ENCODE results near the gene MPG.

DNA sequence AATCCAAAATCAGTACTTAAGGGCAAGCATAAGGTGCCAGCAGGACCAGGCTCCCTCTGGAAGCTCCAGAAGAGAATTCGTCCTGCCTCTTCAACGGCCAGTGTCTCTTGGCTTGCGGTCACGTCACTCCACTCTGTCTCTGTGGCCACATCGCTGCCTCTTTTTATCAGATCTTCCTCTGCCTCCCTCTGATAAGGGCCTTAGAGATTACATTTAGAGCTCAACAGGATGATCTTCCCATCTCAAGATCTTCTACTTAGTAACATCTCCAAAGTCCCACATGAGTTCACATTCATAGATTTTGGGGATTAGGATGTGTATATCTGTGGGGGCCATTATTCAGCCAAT lies 16.9 kb downstream of the MPG start:
- TF ChIP-seq, protein P1, sequence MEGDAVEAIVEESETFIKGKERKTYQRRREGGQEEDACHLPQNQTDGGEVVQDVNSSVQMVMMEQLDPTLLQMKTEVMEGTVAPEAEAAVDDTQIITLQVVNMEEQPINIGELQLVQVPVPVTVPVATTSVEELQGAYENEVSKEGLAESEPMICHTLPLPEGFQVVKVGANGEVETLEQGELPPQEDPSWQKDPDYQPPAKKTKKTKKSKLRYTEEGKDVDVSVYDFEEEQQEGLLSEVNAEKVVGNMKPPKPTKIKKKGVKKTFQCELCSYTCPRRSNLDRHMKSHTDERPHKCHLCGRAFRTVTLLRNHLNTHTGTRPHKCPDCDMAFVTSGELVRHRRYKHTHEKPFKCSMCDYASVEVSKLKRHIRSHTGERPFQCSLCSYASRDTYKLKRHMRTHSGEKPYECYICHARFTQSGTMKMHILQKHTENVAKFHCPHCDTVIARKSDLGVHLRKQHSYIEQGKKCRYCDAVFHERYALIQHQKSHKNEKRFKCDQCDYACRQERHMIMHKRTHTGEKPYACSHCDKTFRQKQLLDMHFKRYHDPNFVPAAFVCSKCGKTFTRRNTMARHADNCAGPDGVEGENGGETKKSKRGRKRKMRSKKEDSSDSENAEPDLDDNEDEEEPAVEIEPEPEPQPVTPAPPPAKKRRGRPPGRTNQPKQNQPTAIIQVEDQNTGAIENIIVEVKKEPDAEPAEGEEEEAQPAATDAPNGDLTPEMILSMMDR (conservative IDR thresholded peaks at IDR 0.05; ENCODE audit: low read depth in 2 of 2) = no peak
- TF ChIP-seq, protein P2, sequence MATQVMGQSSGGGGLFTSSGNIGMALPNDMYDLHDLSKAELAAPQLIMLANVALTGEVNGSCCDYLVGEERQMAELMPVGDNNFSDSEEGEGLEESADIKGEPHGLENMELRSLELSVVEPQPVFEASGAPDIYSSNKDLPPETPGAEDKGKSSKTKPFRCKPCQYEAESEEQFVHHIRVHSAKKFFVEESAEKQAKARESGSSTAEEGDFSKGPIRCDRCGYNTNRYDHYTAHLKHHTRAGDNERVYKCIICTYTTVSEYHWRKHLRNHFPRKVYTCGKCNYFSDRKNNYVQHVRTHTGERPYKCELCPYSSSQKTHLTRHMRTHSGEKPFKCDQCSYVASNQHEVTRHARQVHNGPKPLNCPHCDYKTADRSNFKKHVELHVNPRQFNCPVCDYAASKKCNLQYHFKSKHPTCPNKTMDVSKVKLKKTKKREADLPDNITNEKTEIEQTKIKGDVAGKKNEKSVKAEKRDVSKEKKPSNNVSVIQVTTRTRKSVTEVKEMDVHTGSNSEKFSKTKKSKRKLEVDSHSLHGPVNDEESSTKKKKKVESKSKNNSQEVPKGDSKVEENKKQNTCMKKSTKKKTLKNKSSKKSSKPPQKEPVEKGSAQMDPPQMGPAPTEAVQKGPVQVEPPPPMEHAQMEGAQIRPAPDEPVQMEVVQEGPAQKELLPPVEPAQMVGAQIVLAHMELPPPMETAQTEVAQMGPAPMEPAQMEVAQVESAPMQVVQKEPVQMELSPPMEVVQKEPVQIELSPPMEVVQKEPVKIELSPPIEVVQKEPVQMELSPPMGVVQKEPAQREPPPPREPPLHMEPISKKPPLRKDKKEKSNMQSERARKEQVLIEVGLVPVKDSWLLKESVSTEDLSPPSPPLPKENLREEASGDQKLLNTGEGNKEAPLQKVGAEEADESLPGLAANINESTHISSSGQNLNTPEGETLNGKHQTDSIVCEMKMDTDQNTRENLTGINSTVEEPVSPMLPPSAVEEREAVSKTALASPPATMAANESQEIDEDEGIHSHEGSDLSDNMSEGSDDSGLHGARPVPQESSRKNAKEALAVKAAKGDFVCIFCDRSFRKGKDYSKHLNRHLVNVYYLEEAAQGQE (IDR thresholded peaks at IDR 0.05; ENCODE audit: unreplicated experiment) = no peak

Data from GM23338 (cell line).